HK-2 (cell line): ENCODE data around the gene EMSY.

Source experiments
- DNase-seq: peaks from one replicate; pipeline ENCODE4 v3.0.0-alpha.2; 2018; ENCODE audit not compliant: unreplicated experiment

EMSY gene

GRCh38 chr11:76523786-76524436 lies 79.1 kb downstream of the EMSY start:
- DNase-seq, result no peak

GRCh38 chr11:76524461-76524860 lies 79.6 kb downstream of the EMSY start:
- no peak for DNase-seq

GRCh38 chr11:76524919-76525318 lies 80.1 kb downstream of the EMSY start:
- DNase-seq, result no peak

- no peak for DNase-seq
These were observed 82.1 kb downstream of the EMSY start for GRCh38 chr11:76526878-76527277.

GRCh38 chr11:76542436-76542835 lies 97.6 kb downstream of the EMSY start:
- DNase-seq, result no peak

GRCh38 chr11:76543006-76543703 lies 98.3 kb downstream of the EMSY start:
- DNase-seq, result no peak

- no peak for DNase-seq
These were observed 106.0 kb downstream of the EMSY start for GRCh38 chr11:76550781-76551180.

- no peak for DNase-seq
These were observed 106.6 kb downstream of the EMSY start for GRCh38 chr11:76551400-76551799.

GRCh38 chr11:76552987-76553386 lies 108.2 kb downstream of the EMSY start:
- no peak for DNase-seq

GRCh38 chr11:76553554-76554476 lies 109.0 kb downstream of the EMSY start:
- no peak for DNase-seq

GRCh38 chr11:76554767-76555166 lies 109.9 kb downstream of the EMSY start:
- DNase-seq, result no peak

- DNase-seq, result no peak
These were observed 112.6 kb downstream of the EMSY start for GRCh38 chr11:76557466-76557865.

- no peak for DNase-seq
These were observed 113.7 kb downstream of the EMSY start for GRCh38 chr11:76558473-76558872.

GRCh38 chr11:76558891-76559290 lies 114.1 kb downstream of the EMSY start:
- DNase-seq, result no peak

- DNase-seq, result no peak
These were observed 114.5 kb downstream of the EMSY start for GRCh38 chr11:76559346-76559745.

- no peak for DNase-seq
These were observed 115.4 kb downstream of the EMSY start for GRCh38 chr11:76560219-76560618.

GRCh38 chr11:76561245-76561644 lies 116.4 kb downstream of the EMSY start:
- DNase-seq, result no peak

GRCh38 chr11:76562541-76562940 lies 117.7 kb downstream of the EMSY start:
- DNase-seq, result no peak

GRCh38 chr11:76564364-76564763 lies 119.5 kb downstream of the EMSY start:
- no peak for DNase-seq

GRCh38 chr11:76566811-76567210 lies 122.0 kb downstream of the EMSY start:
- no peak for DNase-seq

- no peak for DNase-seq
These were observed 122.4 kb downstream of the EMSY start for GRCh38 chr11:76567261-76567660.

- no peak for DNase-seq
These were observed 123.3 kb downstream of the EMSY start for GRCh38 chr11:76568139-76568538.

GRCh38 chr11:76568621-76569020 lies 123.8 kb downstream of the EMSY start:
- DNase-seq, result no peak
